Hepatocyte (in vitro differentiated cells): Measurements from ENCODE around the gene FMN1. TPM values are rescaled to one million over a fixed set of nuclear protein-coding genes. Genes with fewer than 3 reads are reported as not detected.
"Not testable (repeated sequence)": the region's sequence is repeated elsewhere in the genome, so short reads cannot be mapped to it uniquely, and the experiment has no call there.

Source experiments
- DNase-seq: peaks from one replicate; pipeline ENCODE4 v3.0.0-alpha.2; 2016; ENCODE audit warnings: low spot score
- H2AFZ ChIP-seq: fragments of 200-600 bp; sonication (generic); 2 replicates; pipeline ENCODE4 v1.6.0; 2016; ENCODE audit warnings: antibody characterized with exemption, mild to moderate bottlenecking
- H3K27ac ChIP-seq: fragments of 200-600 bp; sonication (generic); 2 replicates; pipeline ENCODE4 v1.5.1; 2016; ENCODE audit warnings: mild to moderate bottlenecking
- H3K27me3 ChIP-seq: fragments of 200-600 bp; sonication (generic); 2 replicates; pipeline ENCODE4 v1.6.1; 2016
- H3K36me3 ChIP-seq: fragments of 200-600 bp; sonication (generic); replicated peaks from 2 replicates; pipeline ENCODE4 v1.5.1; 2016; ENCODE audit warnings: low read depth; ENCODE audit not compliant: insufficient read depth
- H3K4me1 ChIP-seq: fragments of 200-600 bp; sonication (generic); 2 replicates; pipeline ENCODE4 v1.5.1; 2016; ENCODE audit warnings: mild to moderate bottlenecking, moderate library complexity; ENCODE audit not compliant: insufficient read depth
- H3K4me2 ChIP-seq: fragments of 200-600 bp; sonication (generic); 2 replicates; pipeline ENCODE4 v1.6.0; 2016
- H3K4me3 ChIP-seq: fragments of 200-600 bp; sonication (generic); 2 replicates; pipeline ENCODE4 v1.5.1; 2016; ENCODE audit warnings: mild to moderate bottlenecking
- H3K79me2 ChIP-seq: fragments of 200-600 bp; sonication (generic); 2 replicates; pipeline ENCODE4 v1.6.0; 2017; ENCODE audit warnings: mild to moderate bottlenecking
- H3K9me2 ChIP-seq: fragments of 200-600 bp; sonication (generic); replicated peaks from 2 replicates; pipeline ENCODE4 v1.6.0; 2017; ENCODE audit warnings: mild to moderate bottlenecking; ENCODE audit not compliant: insufficient read depth
- H3K9me3 ChIP-seq: fragments of 200-600 bp; sonication (generic); 2 replicates; pipeline ENCODE4 v1.5.1; 2016; ENCODE audit warnings: low read depth, mild to moderate bottlenecking
- H4K20me1 ChIP-seq: fragments of 200-600 bp; sonication (generic); 2 replicates; pipeline ENCODE4 v1.6.0; 2016; ENCODE audit warnings: mild to moderate bottlenecking; ENCODE audit not compliant: insufficient read depth, poor library complexity, severe bottlenecking
- EZH2 ChIP-seq: fragments of 200-600 bp; sonication (generic); IDR thresholded peaks from 2 replicates; pipeline ENCODE4 v1.6.1; 2016; ENCODE audit warnings: antibody characterized with exemption, mild to moderate bottlenecking, borderline replicate concordance
- EZH2phosphoT487 ChIP-seq: fragments of 200-600 bp; sonication (generic); IDR thresholded peaks from one replicate; pipeline ENCODE4 v1.6.1; 2018; ENCODE audit warnings: antibody characterized with exemption, mild to moderate bottlenecking, low read depth, moderate library complexity; ENCODE audit not compliant: unreplicated experiment, severe bottlenecking
- WGBS: methylation state at CpG from one replicate; pipeline ENCODE4 v1.1.6; 2016; ENCODE audit warnings: low lambda C conversion rate; ENCODE audit errors: missing lambda C conversion rate; 5-methylcytosine and 5-hydroxymethylcytosine counted together
- polyA plus RNA-seq: library from polyadenylated mRNA; unstranded; fragments of >200 nt; fragmentation: Nextera tagmentation; extraction: Ambion mirVana; gene quantifications from 2 replicates; pipeline ENCODE4 v1.2.1, GENCODE V29; 2016
- total RNA-seq: library from RNA; depleted of rRNA; stranded (reverse); fragments of >200 nt; gene quantifications from 2 replicates; pipeline ENCODE4 v1.2.3, GENCODE V29; 2014
- TF ChIP-seq, protein P1 (sequence below): fragments of 200-600 bp; sonication (generic); IDR thresholded peaks from 2 replicates; pipeline ENCODE4 v1.5.1; 2016; ENCODE audit warnings: antibody characterized with exemption, mild to moderate bottlenecking; ENCODE audit not compliant: poor library complexity

The FMN1 gene
- total and polyA plus RNA-seq, 2 experiments from 2014 or later: 0.07 to 0.70 TPM

DNA sequence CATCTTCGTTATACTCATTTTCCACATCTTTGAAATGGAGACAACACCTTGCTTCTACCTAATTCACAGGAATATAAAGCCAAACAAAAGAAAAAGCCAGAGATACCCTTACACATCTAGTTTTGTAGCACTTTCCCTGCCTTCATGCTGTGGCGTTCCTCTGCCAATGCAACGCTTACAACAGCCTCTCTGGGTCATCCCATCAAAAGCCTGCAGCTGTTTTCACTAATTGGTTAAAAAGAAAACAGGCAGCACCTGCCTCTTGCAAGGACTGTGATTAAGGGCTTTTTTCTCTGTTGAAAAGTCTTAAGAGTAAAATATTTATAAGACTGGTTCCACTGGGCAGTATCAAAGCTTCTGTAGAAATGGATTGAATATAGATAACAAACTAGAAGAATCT, 120.3 kb downstream of the FMN1 start:
- Histone ChIP-seq H3K79me2 (no peaks in the 10 kb centered on the region), H2AFZ (no peak overlapping the region), H3K9me3 (no peaks in the 10 kb centered on the region), H3K4me1 (no peaks in the 10 kb centered on the region), H3K36me3 (no peaks in the 10 kb centered on the region), H3K9me2 (no peaks in the 10 kb centered on the region), H4K20me1 (no peaks in the 10 kb centered on the region), H3K27ac (no peak overlapping the region), H3K4me2 (no peak overlapping the region), H3K4me3 (no peak overlapping the region), H3K27me3 (peaks cover 4% of the 10 kb centered on the region)
- TF ChIP-seq EZH2phosphoT487 (no peak), EZH2 (no peak)
- TF ChIP-seq, protein P1, sequence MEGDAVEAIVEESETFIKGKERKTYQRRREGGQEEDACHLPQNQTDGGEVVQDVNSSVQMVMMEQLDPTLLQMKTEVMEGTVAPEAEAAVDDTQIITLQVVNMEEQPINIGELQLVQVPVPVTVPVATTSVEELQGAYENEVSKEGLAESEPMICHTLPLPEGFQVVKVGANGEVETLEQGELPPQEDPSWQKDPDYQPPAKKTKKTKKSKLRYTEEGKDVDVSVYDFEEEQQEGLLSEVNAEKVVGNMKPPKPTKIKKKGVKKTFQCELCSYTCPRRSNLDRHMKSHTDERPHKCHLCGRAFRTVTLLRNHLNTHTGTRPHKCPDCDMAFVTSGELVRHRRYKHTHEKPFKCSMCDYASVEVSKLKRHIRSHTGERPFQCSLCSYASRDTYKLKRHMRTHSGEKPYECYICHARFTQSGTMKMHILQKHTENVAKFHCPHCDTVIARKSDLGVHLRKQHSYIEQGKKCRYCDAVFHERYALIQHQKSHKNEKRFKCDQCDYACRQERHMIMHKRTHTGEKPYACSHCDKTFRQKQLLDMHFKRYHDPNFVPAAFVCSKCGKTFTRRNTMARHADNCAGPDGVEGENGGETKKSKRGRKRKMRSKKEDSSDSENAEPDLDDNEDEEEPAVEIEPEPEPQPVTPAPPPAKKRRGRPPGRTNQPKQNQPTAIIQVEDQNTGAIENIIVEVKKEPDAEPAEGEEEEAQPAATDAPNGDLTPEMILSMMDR: no peak
- DNase-seq: no peak
- WGBS: 80% methylated on average over 3 of the region's 3 CpGs

DNA sequence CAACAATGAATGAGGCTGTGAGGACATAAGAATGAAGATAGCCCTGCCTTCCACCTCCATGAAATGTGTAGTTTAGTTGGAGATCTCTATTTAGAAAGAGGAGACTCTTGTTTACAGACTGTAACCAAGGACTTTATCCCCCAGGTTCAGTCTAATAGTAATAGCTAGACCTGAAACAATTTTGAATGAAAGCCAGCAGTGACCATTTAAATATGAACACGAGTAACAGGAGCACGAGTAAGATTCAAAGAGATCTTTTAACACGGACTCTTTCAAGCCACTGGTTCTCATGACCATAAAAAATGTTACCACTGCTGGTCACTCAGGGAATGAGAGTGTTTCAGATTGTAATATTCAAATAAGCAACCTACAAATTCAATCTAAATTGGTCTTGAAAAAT, 123.1 kb downstream of the FMN1 start:
- no peak overlapping the region for H2AFZ ChIP-seq
- H3K27me3 ChIP-seq: peaks cover 4% of the 10 kb centered on the region
- H3K4me3 ChIP-seq: no peak overlapping the region
- peaks cover 19% of the 10 kb centered on the region for H3K4me1 ChIP-seq
- H3K4me2 ChIP-seq: no peak overlapping the region
- TF ChIP-seq, protein P1: no peak
- TF ChIP-seq EZH2phosphoT487: no peak
- no peak for TF ChIP-seq EZH2
- H3K27ac ChIP-seq: no peak overlapping the region
- WGBS: 85% methylated on average over 3 of the region's 3 CpGs
- H4K20me1 ChIP-seq: no peaks in the 10 kb centered on the region
- H3K9me2 ChIP-seq: no peaks in the 10 kb centered on the region
- no peak for DNase-seq
- H3K79me2 ChIP-seq: no peaks in the 10 kb centered on the region
- H3K9me3 ChIP-seq: no peaks in the 10 kb centered on the region
- H3K36me3 ChIP-seq: no peaks in the 10 kb centered on the region

DNA sequence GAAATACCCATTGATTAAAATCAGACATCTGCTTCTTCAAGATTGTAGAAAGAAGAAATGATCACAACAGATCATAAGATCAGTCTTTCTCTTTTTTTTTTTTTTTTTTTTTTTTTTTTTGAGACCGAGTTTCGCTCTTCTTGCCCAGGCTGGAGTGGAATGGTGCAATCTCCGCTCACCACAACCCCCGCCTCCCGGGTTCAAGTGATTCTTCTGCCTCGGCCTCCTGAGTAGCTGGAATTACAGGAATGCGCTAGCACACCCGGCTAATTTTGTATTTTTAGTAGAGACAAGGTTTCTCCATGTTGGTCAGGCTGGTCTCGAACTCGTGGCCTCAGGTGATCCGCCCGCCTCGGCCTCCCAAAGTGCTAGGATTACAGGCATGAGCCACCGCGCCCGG, 124.6 kb downstream of the FMN1 start:
- not testable (repeated sequence) for H3K79me2 ChIP-seq, H3K27me3 ChIP-seq, DNase-seq, H2AFZ ChIP-seq, H3K27ac ChIP-seq, H3K9me2 ChIP-seq, H3K36me3 ChIP-seq, H4K20me1 ChIP-seq, H3K9me3 ChIP-seq, H3K4me3 ChIP-seq, H3K4me2 ChIP-seq
- 91% methylated on average over 15 of the region's 16 CpGs for WGBS
- H3K4me1 ChIP-seq: peaks cover 21% of the 10 kb centered on the region

DNA sequence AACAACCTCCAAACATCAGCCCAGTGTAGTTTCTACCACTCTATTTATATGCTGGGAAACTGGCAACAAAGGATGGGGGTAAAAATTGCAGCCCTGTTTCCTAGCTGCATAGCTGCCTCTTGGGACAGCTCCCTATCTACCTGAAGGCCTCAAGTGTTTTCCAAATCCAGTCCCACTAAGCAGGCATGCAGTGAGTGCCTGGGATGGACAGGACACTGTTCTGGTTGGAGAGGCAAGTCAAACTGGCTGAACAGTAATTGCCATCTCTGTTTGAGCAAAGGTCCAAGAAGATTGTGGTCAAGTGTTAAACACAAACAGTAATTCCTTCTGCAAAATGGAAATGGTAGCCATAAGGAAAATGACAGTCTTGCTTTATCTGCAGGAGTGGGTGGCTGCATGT, 125.4 kb downstream of the FMN1 start:
- H3K4me2 ChIP-seq: peak overlapping the region; percentile 50
- H3K4me3 ChIP-seq: no peak overlapping the region
- no peaks in the 10 kb centered on the region for H3K36me3 ChIP-seq
- no peaks in the 10 kb centered on the region for H3K9me3 ChIP-seq
- H3K4me1 ChIP-seq: peaks cover 29% of the 10 kb centered on the region
- H3K79me2 ChIP-seq: no peaks in the 10 kb centered on the region
- no peak for TF ChIP-seq EZH2phosphoT487
- TF ChIP-seq EZH2: no peak
- TF ChIP-seq, protein P1: no peak
- H2AFZ ChIP-seq: no peak overlapping the region
- H4K20me1 ChIP-seq: no peaks in the 10 kb centered on the region
- no peak for DNase-seq
- no peaks in the 10 kb centered on the region for H3K9me2 ChIP-seq
- no peaks in the 10 kb centered on the region for H3K27me3 ChIP-seq
- H3K27ac ChIP-seq: no peak overlapping the region
